Peyer's patch (tissue), 4 donors: ENCODE results near the gene SYCE1L. TPM values are rescaled to one million over a fixed set of nuclear protein-coding genes. Genes with fewer than 3 reads are reported as not detected.

Experiments used
- DNase-seq, 3 donors: peaks; one replicate each; pipeline ENCODE4 v3.0.0-alpha.2; 2017 to 2019
- H3K27ac ChIP-seq, 4 donors: fragments of 200-600 bp; sonication (generic); one replicate each; pipeline ENCODE4 v1.5.1; 2016 to 2019
- H3K27me3 ChIP-seq, 2 donors: fragments of 200-600 bp; sonication (generic); one replicate each; pipeline ENCODE4 v1.5.1; 2019
- H3K36me3 ChIP-seq, 3 donors: fragments of 200-600 bp; sonication (generic); one replicate each; pipeline ENCODE4 v1.5.1; 2016 to 2019
- H3K4me1 ChIP-seq, 4 donors: fragments of 200-600 bp; sonication (generic); one replicate each; pipeline ENCODE4 v1.5.1; 2016 to 2019
- H3K4me3 ChIP-seq, 4 donors: fragments of 200-600 bp; sonication (generic); 1 replicate in 3 of 4; 2 replicates in 1 of 4; pipeline ENCODE4 v1.5.1; 2016 to 2019; ENCODE audit warnings: mild to moderate bottlenecking in 1 of 4
- H3K9me3 ChIP-seq, 4 donors: fragments of 200-600 bp; sonication (generic); one replicate each; pipeline ENCODE4 v1.5.1; 2016 to 2019; ENCODE audit warnings: mild to moderate bottlenecking in 1 of 4
- CTCF ChIP-seq, 6 experiments: fragments of 450-650 bp in 4 of 6; fragments of 200-600 bp in 2 of 6; sonication (generic) in 1 of 6; IDR thresholded peaks; one replicate each; pipeline ENCODE4 v1.5.1; 2017 to 2019; ENCODE audit warnings: antibody characterized with exemption in 6 of 6, mild to moderate bottlenecking in 3 of 6, moderate library complexity in 1 of 6
- POLR2A ChIP-seq, 2 donors: fragments of 450-650 bp; IDR thresholded peaks; one replicate each; pipeline ENCODE4 v1.5.1; 2017; ENCODE audit warnings: antibody characterized with exemption in 2 of 2, mild to moderate bottlenecking in 2 of 2, moderate library complexity in 2 of 2
- total RNA-seq, 4 donors: library from RNA; depleted of rRNA; stranded (reverse); fragments of >200 nt; gene quantifications; one replicate each; pipeline ENCODE4 v1.1.0, GENCODE V29; 2016

Gene SYCE1L
- total RNA-seq, 4 donors from 2014 or later, result 1.9 TPM; not detected in 3

- H3K27me3 ChIP-seq, result no peaks in the 10 kb centered on the region
- no peak overlapping the region for H3K27ac ChIP-seq
- no peak for DNase-seq
- H3K4me1 ChIP-seq, result no peaks in the 10 kb centered on the region
- H3K36me3 ChIP-seq, result no peaks in the 10 kb centered on the region
- no peak for TF ChIP-seq POLR2A (IDR thresholded peaks at IDR 0.05)
- no peak for TF ChIP-seq CTCF (IDR thresholded peaks at IDR 0.05)
- H3K4me3 ChIP-seq, result no peak overlapping the region
- no peaks in the 10 kb centered on the region for H3K9me3 ChIP-seq
Measured at GRCh38 chr16:77246150-77246549, 46.9 kb downstream of the SYCE1L start.

- Histone ChIP-seq H3K36me3 (no peaks in the 10 kb centered on the region), H3K4me3 (no peak overlapping the region), H3K4me1 (no peaks in the 10 kb centered on the region), H3K9me3 (no peaks in the 10 kb centered on the region), H3K27ac (no peak overlapping the region), H3K27me3 (no peaks in the 10 kb centered on the region)
- DNase-seq, result no peak
- TF ChIP-seq CTCF (IDR thresholded peaks at IDR 0.05), result no peak
- no peak for TF ChIP-seq POLR2A (IDR thresholded peaks at IDR 0.05)
Measured at GRCh38 chr16:77250400-77250799, 51.2 kb downstream of the SYCE1L start.

Other genes starting within 250 kb of the SYCE1L start
- 10 to 100 TPM; 20.6 to 59.4 (median 47.1) TPM for gene MON1B, start 8.2 kb upstream of the SYCE1L start, total RNA-seq
- gene ADAMTS18, start 235.6 kb downstream of the SYCE1L start, total RNA-seq, result 1 to 10 TPM in 1 of 4 donors, under 1 TPM in 1, not detected in 2; 0.27 to 2.5 TPM